Stomach (tissue), 4 donors: ENCODE data around the gene CPED1.

Experiments used
- CTCF ChIP-seq, 7 experiments: fragments of 450-650 bp in 4 of 7; fragments of 200-600 bp in 3 of 7; sonication (generic) in 3 of 7; IDR thresholded peaks; one replicate each; pipeline ENCODE4 v1.5.1; 2016 to 2019; ENCODE audit warnings: antibody characterized with exemption in 7 of 7, control low read depth in 2 of 7, mild to moderate bottlenecking in 1 of 7
- POLR2A ChIP-seq, 4 donors: fragments of 450-650 bp; IDR thresholded peaks; one replicate each; pipeline ENCODE4 v1.6.1; 2016; ENCODE audit warnings: antibody characterized with exemption in 4 of 4, control low read depth in 2 of 4, mild to moderate bottlenecking in 1 of 4, moderate library complexity in 1 of 4
- POLR2AphosphoS5 ChIP-seq, 3 donors: sonication (generic); formaldehyde crosslinking; IDR thresholded peaks; one replicate each; pipeline ENCODE4 v1.6.1; 2016; ENCODE audit warnings: antibody characterized with exemption in 3 of 3

DNA sequence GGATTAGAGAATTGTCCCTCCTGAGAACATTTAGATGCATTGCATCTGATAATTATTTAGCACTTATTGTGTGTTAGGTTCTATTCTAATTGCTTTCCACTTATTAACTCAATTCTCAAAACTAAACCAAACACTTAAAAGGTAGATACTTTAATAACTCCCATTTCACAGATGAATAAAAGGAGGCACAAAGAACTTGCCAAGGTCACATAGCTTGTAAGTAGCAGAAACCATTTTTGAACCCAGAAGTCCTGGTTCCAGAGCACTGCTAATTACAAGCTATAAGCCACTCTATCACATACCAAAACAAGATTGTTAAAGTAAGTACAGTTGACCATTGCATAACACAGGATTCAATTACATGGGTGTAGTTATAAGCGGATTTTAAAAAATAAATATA is 164.9 kb downstream of the CPED1 start:
- TF ChIP-seq CTCF (IDR thresholded peaks at IDR 0.05) (no peak), POLR2AphosphoS5 (IDR thresholded peaks at IDR 0.05) (no peak), POLR2A (IDR thresholded peaks at IDR 0.05) (no peak)
